Fibroblast of lung (primary cell): Measurements from ENCODE around the gene L1CAM.

Experiments
- EZH2 ChIP-seq: IDR thresholded peaks from 2 replicates; pipeline ENCODE4 v1.5.1; 2012; ENCODE audit warnings: low read length, control low read depth, mild to moderate bottlenecking; ENCODE audit errors: missing control alignments
- TF ChIP-seq, protein P1 (sequence below), 2 donors: IDR thresholded peaks in 1 of 2; conservative IDR thresholded peaks in 1 of 2; 1 replicate in 1 of 2; 2 replicates in 1 of 2; pipeline ENCODE4 v1.5.1; 2011 to 2012; ENCODE audit warnings: low read length in 2 of 2, control low read depth in 1 of 2, inconsistent platforms in 1 of 2, low read depth in 1 of 2, mild to moderate bottlenecking in 1 of 2

- TF ChIP-seq, protein P1, sequence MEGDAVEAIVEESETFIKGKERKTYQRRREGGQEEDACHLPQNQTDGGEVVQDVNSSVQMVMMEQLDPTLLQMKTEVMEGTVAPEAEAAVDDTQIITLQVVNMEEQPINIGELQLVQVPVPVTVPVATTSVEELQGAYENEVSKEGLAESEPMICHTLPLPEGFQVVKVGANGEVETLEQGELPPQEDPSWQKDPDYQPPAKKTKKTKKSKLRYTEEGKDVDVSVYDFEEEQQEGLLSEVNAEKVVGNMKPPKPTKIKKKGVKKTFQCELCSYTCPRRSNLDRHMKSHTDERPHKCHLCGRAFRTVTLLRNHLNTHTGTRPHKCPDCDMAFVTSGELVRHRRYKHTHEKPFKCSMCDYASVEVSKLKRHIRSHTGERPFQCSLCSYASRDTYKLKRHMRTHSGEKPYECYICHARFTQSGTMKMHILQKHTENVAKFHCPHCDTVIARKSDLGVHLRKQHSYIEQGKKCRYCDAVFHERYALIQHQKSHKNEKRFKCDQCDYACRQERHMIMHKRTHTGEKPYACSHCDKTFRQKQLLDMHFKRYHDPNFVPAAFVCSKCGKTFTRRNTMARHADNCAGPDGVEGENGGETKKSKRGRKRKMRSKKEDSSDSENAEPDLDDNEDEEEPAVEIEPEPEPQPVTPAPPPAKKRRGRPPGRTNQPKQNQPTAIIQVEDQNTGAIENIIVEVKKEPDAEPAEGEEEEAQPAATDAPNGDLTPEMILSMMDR (conservative IDR thresholded peaks at IDR 0.05 in 1 of 2, IDR thresholded peaks at IDR 0.05 in 1 of 2; ENCODE audit: low read depth in 1 of 2, low read length in 2 of 2): no peak
- TF ChIP-seq EZH2: no peak
Observed at GRCh38 chrX:153820601-153821000, 65.4 kb downstream of the L1CAM start.
